ENCODE data around the gene HTT. TPM values are rescaled to one million over a fixed set of nuclear protein-coding genes. Genes with fewer than 3 reads are reported as not detected.
A peak's percentile ranks its signal among the peaks of the same experiment; 100 is the strongest.
"Not testable (repeated sequence)": the region's sequence is repeated elsewhere in the genome, so short reads cannot be mapped to it uniquely, and the experiment has no call there.

Gene HTT
- total and polyA plus RNA-seq, 2 of the 13 experiments (the other 11 are each of a cell fraction or from before 2014, with no cell fraction given): 17.5 to 19.5 TPM

- in situ Hi-C loops (cut with HindIII; ENCODE audit: extremely low pct_ligation_motif_present, low pct_unique_long_range_greater_than_20kb); H3K27me3 ChIP-seq (ENCODE audit: control insufficient read depth in 1 of 2, insufficient read depth in 2 of 2, low read length in 2 of 2); H2AFZ ChIP-seq (ENCODE audit: low read length); H3K9ac ChIP-seq (ENCODE audit: insufficient read depth, low read depth, low read length); H3K27ac ChIP-seq (ENCODE audit: extremely low read length, insufficient read depth, low read length); H3K79me2 ChIP-seq (ENCODE audit: insufficient read depth, low read length); H3K4me1 ChIP-seq (ENCODE audit: insufficient read depth, low read length); BruUV-seq (replicated peaks); CTCF ChIA-PET (ENCODE audit: low intra/inter-chr PET ratio, low total read pairs); H3K4me3 ChIP-seq (replicated peaks in 1 of 3; ENCODE audit: insufficient read depth in 1 of 3, low read depth in 2 of 3, low read length in 3 of 3); ATAC-seq; H3K9me3 ChIP-seq (ENCODE audit: low read length); intact Hi-C loops (cut with micrococcal nuclease; ENCODE audit: unreplicated experiment); FAIRE-seq; POLR2A ChIA-PET; H4K20me1 ChIP-seq (ENCODE audit: insufficient read depth, low read length); DNase-seq (ENCODE audit: low spot score); H3K4me2 ChIP-seq (ENCODE audit: low read depth, low read length); TF ChIP-seq FOXA1 (IDR thresholded peaks at IDR 0.05): not testable (repeated sequence)
- TF ChIP-seq FOXA1 (CRISPR knock-in tag; IDR thresholded peaks at IDR 0.05): peak; percentile 11; the same call in 1 of the 2 replicates
- peaks cover 8 to 25% of the 10 kb centered on the region in 2 experiments; a peak in 4 of 5 replicates for H3K36me3 ChIP-seq (replicated peaks in 1 of 2; ENCODE audit: control insufficient read depth in 1 of 2, insufficient read depth in 2 of 2, low read length in 2 of 2)
- 93% methylated on average over 5 of the region's 6 CpGs for WGBS (ENCODE audit: low lambda C conversion rate)
Measured at GRCh38 chr4:3166434-3166833, 92.0 kb downstream of the HTT start.

DNA sequence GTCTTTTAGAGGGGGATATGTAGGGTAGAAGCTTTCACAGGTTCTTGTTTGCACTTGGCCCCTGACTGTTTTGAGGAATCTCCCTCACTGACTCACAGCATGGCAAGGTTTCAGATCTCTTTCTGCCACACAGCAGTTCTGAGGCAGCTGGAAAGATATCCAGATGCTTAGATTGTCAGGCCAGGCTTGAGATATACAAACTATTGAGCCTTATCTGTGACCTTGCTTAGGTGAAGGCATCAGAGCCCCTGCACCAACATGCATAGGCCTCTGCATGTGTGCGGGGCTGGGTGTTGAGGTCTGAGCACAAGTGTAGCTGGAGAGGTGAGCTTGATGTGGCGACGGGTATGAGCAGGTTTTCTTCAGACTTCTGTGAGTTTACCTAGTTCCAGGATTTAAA lies 93.5 kb downstream of the HTT start:
- no peaks in the 10 kb centered on the region for H4K20me1 ChIP-seq (ENCODE audit: insufficient read depth, low read length)
- no peak overlapping the region for H3K27ac ChIP-seq (ENCODE audit: extremely low read length, insufficient read depth, low read length)
- no peak for ATAC-seq
- no peaks in the 10 kb centered on the region for H3K79me2 ChIP-seq (ENCODE audit: insufficient read depth, low read length)
- H3K9me3 ChIP-seq (ENCODE audit: low read length): no peaks in the 10 kb centered on the region
- no peak for FAIRE-seq
- WGBS (ENCODE audit: low lambda C conversion rate): 93% methylated on average over 3 of the region's 3 CpGs
- no peak overlapping the region for H3K4me2 ChIP-seq (ENCODE audit: low read depth, low read length)
- H3K4me1 ChIP-seq (ENCODE audit: insufficient read depth, low read length): no peaks in the 10 kb centered on the region
- ChIA-PET CTCF (ENCODE audit: low intra/inter-chr PET ratio, low total read pairs) (no interaction called here), POLR2A (no interaction called here)
- no peak overlapping the region for H2AFZ ChIP-seq (ENCODE audit: low read length)
- no TSS peak for BruUV-seq (replicated peaks)
- intact Hi-C loops (cut with micrococcal nuclease; ENCODE audit: unreplicated experiment): no loop called here
- no peak overlapping the region for H3K4me3 ChIP-seq (replicated peaks in 1 of 3; ENCODE audit: insufficient read depth in 1 of 3, low read depth in 2 of 3, low read length in 3 of 3)
- DNase-seq (ENCODE audit: low spot score): no peak
- peaks cover 11 to 34% of the 10 kb centered on the region in 2 experiments; a peak in 4 of 5 replicates for H3K36me3 ChIP-seq (replicated peaks in 1 of 2; ENCODE audit: control insufficient read depth in 1 of 2, insufficient read depth in 2 of 2, low read length in 2 of 2)
- no peaks in the 10 kb centered on the region for H3K27me3 ChIP-seq (ENCODE audit: control insufficient read depth in 1 of 2, insufficient read depth in 2 of 2, low read length in 2 of 2)
- no peak overlapping the region for H3K9ac ChIP-seq (ENCODE audit: insufficient read depth, low read depth, low read length)
- in situ Hi-C loops (cut with HindIII; ENCODE audit: extremely low pct_ligation_motif_present, low pct_unique_long_range_greater_than_20kb): no loop called here
- TF ChIP-seq, protein P1, sequence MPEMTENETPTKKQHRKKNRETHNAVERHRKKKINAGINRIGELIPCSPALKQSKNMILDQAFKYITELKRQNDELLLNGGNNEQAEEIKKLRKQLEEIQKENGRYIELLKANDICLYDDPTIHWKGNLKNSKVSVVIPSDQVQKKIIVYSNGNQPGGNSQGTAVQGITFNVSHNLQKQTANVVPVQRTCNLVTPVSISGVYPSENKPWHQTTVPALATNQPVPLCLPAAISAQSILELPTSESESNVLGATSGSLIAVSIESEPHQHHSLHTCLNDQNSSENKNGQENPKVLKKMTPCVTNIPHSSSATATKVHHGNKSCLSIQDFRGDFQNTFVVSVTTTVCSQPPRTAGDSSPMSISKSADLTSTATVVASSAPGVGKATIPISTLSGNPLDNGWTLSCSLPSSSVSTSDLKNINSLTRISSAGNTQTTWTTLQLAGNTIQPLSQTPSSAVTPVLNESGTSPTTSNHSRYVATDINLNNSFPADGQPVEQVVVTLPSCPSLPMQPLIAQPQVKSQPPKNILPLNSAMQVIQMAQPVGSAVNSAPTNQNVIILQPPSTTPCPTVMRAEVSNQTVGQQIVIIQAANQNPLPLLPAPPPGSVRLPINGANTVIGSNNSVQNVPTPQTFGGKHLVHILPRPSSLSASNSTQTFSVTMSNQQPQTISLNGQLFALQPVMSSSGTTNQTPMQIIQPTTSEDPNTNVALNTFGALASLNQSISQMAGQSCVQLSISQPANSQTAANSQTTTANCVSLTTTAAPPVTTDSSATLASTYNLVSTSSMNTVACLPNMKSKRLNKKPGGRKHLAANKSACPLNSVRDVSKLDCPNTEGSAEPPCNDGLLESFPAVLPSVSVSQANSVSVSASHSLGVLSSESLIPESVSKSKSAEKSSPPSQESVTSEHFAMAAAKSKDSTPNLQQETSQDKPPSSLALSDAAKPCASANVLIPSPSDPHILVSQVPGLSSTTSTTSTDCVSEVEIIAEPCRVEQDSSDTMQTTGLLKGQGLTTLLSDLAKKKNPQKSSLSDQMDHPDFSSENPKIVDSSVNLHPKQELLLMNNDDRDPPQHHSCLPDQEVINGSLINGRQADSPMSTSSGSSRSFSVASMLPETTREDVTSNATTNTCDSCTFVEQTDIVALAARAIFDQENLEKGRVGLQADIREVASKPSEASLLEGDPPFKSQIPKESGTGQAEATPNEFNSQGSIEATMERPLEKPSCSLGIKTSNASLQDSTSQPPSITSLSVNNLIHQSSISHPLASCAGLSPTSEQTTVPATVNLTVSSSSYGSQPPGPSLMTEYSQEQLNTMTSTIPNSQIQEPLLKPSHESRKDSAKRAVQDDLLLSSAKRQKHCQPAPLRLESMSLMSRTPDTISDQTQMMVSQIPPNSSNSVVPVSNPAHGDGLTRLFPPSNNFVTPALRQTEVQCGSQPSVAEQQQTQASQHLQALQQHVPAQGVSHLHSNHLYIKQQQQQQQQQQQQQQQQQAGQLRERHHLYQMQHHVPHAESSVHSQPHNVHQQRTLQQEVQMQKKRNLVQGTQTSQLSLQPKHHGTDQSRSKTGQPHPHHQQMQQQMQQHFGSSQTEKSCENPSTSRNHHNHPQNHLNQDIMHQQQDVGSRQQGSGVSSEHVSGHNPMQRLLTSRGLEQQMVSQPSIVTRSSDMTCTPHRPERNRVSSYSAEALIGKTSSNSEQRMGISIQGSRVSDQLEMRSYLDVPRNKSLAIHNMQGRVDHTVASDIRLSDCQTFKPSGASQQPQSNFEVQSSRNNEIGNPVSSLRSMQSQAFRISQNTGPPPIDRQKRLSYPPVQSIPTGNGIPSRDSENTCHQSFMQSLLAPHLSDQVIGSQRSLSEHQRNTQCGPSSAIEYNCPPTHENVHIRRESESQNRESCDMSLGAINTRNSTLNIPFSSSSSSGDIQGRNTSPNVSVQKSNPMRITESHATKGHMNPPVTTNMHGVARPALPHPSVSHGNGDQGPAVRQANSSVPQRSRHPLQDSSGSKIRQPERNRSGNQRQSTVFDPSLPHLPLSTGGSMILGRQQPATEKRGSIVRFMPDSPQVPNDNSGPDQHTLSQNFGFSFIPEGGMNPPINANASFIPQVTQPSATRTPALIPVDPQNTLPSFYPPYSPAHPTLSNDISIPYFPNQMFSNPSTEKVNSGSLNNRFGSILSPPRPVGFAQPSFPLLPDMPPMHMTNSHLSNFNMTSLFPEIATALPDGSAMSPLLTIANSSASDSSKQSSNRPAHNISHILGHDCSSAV (CRISPR knock-in tag; IDR thresholded peaks at IDR 0.05; ENCODE audit: borderline replicate concordance): no peak
- TF ChIP-seq ZNF766 (CRISPR knock-in tag; IDR thresholded peaks at IDR 0.05; ENCODE audit: borderline replicate concordance) (no peak), SALL1 (CRISPR knock-in tag; IDR thresholded peaks at IDR 0.05) (no peak), ZNF326 (CRISPR knock-in tag; IDR thresholded peaks at IDR 0.05; ENCODE audit: borderline replicate concordance) (no peak)
- TF ChIP-seq, protein P2, sequence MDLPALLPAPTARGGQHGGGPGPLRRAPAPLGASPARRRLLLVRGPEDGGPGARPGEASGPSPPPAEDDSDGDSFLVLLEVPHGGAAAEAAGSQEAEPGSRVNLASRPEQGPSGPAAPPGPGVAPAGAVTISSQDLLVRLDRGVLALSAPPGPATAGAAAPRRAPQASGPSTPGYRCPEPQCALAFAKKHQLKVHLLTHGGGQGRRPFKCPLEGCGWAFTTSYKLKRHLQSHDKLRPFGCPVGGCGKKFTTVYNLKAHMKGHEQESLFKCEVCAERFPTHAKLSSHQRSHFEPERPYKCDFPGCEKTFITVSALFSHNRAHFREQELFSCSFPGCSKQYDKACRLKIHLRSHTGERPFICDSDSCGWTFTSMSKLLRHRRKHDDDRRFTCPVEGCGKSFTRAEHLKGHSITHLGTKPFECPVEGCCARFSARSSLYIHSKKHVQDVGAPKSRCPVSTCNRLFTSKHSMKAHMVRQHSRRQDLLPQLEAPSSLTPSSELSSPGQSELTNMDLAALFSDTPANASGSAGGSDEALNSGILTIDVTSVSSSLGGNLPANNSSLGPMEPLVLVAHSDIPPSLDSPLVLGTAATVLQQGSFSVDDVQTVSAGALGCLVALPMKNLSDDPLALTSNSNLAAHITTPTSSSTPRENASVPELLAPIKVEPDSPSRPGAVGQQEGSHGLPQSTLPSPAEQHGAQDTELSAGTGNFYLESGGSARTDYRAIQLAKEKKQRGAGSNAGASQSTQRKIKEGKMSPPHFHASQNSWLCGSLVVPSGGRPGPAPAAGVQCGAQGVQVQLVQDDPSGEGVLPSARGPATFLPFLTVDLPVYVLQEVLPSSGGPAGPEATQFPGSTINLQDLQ (CRISPR knock-in tag; IDR thresholded peaks at IDR 0.05): no peak

Measured in HepG2 (cell line).